HG03060 (cell line): ENCODE data around the gene CHST1.

ENCODE experiments used
- ATAC-seq: cut with Tn5 transposase; IDR thresholded peaks from one replicate; pipeline ENCODE4 v1.9.1; 2021; ENCODE audit warnings: low read depth, moderate number of reproducible peaks; ENCODE audit not compliant: unreplicated experiment

Gene CHST1

GRCh38 chr11:45610627-45611026 is 54.8 kb downstream of the CHST1 start:
- ATAC-seq: no peak

GRCh38 chr11:45609902-45610301 is 55.5 kb downstream of the CHST1 start:
- no peak for ATAC-seq

- no peak for ATAC-seq
Measured at GRCh38 chr11:45609337-45609736, 56.1 kb downstream of the CHST1 start.

- ATAC-seq: no peak
Measured at GRCh38 chr11:45607995-45608394, 57.4 kb downstream of the CHST1 start.

- no peak for ATAC-seq
Measured at GRCh38 chr11:45606514-45607281, 58.7 kb downstream of the CHST1 start.

- ATAC-seq: no peak
Measured at GRCh38 chr11:45605051-45605450, 60.4 kb downstream of the CHST1 start.

- ATAC-seq: no peak
Measured at GRCh38 chr11:45603946-45604682, 61.3 kb downstream of the CHST1 start.

GRCh38 chr11:45599161-45599943 is 66.1 kb downstream of the CHST1 start:
- ATAC-seq: no peak
